T-helper 22 cell (primary cell): ENCODE data around the gene ARNT2.

Experiments used
- DNase-seq: peaks from one replicate; pipeline ENCODE4 v3.0.0-alpha.2; 2020; ENCODE audit warnings: low read depth

Gene ARNT2

DNA sequence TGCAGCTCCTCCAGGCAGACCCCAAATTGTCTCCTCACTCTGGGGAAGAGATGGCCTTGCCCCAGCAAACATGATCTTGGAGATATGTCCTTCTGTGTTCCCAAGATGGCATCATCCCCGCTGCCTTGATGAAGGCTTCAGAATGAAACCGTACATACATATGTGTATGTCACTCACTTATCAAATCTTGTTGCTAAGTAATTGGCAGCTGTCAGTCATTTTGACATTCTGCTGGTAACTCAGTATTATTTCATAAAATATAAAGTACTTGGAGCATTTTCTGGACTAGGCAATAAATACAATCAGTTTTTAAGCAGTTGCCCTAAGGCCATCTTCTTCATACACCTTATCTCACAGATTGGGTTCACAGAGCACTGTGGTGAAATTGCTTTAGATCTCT lies 62.4 kb downstream of the ARNT2 start:
- no peak for DNase-seq

DNA sequence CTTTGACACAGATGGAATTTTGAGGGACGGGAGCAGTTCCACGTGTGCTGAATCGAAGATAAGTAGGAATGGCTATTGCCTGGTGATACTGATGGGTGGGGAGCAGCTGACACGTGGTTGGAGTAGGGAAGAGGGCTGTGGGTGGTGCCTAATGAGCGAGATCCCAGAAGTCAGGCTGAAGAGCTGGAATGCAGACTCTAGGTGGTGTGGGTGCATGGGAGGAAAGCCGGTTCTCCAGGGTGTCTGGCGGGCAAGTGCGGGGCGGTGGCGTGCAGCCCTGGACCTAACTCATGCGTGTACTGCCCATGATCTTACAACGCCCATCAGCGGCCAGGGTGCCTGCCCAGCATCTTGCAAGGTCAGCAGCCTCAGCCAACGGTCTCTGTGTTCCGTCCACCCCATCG lies 63.1 kb downstream of the ARNT2 start:
- no peak for DNase-seq

DNA sequence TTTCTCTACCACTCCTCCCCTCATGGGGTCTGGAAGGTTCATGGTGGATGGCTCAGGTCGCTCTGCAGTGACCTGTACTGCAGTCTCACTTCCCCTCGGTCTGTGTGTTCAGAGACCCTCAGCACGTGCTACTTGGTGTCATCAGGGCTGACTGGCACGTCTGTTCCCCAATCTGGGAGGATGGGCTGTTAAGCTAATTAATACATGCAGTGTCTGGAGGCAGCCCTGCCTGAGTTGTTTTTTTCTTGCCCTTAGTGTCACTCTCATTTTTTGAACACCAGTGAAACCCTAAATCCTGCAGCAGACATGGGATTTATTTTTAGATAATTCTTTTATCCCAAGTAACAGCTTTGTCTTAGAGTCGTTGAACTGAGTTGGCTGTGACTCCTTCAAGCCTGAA lies 64.6 kb downstream of the ARNT2 start:
- DNase-seq, result no peak

DNA sequence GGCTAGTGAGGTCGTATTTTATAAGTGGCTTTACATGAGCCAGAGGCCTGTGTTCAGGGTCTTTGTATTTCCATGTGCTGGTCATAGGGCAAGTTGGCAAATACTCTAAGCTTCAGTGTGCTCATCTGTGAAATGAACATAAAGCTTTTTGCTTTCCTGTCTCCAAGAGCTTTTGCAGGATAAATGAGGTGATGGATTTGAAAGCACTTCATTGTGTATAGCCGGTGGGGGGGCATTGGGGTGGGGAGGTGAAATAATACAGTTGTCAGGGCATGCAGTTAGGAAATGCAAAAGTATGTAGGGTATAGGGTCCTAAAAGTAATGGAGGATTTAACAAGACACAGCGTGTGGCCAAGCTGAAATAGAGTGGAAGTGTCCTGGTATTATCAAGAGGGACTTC lies 67.7 kb downstream of the ARNT2 start:
- no peak for DNase-seq

DNA sequence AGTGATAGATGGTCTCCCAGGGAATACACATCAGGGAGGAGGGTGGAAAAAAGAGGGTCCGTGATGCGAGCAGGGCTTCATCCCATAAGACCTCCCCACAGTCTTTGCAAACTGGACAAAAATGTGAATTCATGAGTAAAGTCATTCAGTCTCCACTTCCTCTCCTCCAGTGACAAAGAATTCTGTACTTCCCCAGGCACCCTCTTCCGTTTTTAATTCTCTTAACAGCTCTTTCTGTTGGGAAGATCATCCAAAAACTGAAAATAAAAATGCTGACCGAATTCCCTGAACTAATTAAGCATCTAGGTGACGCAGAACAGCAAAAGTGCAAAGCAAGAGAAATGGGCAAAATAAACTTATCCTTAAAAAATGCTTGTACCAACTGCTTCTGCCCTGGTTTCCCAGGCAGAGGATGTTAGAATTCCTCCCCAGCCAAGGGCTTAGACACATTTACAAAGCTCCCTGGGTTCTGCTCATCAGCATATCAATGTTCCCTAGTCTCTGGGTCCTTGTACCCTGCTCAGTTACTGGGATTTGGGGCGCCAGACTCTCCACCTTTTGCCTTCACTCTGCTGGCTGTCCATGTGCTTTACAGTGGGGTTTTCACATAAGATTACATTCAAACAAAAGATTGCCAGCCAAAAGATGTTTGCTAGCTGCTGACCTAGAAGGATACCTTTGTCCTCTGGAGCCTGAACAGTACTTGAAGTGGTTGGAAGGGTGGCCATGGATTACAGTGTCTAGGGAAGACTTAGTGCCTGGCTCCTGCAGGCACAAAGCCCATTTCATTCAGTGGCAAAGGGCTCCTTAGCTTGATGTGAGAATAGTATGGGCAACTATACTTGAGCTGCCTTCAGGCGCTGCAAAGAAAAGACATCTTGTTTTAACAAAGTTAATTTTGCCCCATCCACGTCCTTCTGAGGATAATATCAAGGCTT lies 69.4 kb downstream of the ARNT2 start:
- DNase-seq, result no peak

DNA sequence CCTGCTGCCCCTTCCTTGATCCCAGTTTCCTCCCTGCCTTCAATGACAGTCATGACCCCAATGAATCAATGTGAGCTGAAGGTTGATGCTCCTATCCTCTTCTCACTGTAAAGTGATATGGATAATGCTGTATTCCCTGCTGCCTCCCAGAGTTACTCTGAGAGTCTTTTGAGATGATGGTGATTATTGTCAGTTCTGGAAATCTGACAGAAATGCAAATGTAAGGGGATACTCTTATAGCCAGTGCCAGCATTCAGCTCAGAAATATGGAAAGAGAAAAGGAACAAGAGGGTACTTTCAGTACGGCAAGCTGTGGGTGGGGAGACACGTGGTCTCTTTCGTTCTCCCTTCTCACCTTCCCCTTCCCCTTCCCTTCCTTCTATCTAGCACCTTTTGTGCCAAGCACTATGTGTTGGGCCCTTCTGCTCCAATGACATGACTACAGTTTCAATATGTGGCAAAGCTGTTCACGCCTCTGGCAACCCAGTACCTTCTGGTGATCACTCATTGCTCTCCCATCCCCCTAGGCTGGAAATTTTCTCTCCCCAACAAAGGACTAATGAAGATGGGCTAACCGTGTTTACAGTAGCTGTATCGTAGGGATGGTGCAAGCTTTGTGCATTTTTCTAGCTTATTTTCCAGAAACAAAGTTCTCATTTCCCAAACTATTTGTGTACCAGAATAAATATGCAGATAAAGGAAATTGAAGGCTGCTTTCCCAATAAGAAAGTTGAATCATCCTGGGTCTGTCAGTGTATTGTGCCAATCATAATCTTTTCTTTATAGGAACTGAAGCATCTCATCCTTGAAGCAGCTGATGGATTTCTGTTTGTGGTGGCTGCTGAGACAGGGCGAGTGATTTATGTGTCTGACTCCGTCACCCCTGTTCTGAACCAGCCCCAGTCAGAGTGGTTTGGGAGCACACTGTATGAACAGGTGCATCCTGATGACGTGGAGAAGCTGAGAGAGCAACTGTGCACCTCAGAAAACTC lies 70.3 kb downstream of the ARNT2 start:
- DNase-seq, result no peak

DNA sequence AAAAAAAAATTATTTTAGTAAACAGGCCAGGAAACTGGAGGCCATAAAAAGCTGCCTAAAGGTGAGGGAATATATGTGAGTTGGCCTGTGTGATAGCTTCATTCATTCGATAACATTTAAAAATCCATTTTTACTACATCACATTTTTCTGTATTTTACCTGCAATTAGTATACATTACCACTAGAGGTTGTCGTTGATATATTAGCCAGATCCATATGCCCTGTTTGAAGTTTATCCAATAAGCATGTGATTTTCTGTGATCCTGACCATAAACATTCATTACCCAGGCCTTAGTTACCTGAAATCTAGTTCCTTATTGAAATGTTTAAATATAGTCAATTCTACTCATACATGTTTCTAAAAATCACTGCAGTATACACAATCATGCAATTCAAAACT lies 71.4 kb downstream of the ARNT2 start:
- no peak for DNase-seq

DNA sequence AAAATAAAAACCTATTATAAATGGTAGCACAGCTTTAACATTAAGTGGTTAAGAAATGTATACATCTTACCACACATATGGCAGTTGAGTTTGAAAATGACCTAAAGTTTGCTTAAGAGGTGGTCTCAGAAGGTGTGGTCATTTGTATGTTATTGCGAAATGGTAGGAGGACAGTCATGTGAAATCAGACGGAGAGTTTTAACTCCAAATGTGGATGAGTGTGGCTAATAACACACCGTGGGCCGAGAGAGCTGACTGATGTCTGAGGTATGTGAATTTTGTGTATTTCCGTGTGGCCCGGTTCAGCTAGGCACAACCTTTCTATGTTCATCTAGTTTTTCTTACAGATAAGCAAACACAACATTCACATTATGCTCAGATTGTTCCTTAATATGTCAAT lies 71.9 kb downstream of the ARNT2 start:
- no peak for DNase-seq

DNA sequence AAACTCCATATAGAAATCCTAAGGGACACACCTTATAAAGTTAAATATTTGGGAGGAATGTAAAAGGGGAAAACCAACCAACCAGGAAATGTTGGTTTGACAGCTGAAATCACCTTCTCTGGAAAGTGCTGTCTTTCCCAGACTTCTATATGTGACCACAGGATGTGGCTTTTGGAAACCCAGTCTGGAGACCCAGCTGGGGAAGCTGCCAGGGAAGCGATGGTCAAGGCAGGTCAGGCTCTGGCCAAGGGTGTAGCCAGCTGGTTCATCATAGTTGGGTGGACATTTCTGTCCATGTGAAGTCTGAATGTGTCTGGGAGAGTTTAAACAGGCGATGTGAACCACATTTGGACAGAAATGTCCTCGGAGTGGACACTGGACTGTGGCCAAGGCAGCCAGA lies 73.9 kb downstream of the ARNT2 start:
- no peak for DNase-seq

DNA sequence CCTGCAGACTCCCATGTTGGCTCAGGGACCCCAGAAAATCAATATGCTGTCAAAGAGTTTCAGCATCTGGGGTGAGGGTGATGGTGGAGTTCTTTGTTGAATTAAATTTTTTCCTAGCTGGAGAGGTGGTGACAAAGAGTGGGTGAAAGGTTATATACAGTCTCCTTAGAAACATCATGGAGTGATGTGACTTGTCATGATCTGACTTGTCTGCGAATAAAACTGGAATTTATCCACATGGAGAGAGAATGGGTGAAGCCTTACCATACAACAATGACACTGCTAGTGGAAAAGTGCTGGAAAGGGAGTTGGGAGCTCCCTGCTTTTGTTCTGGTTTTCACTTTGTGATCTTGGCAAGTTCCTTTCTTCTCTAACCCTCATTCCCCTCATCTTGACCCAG lies 75.0 kb downstream of the ARNT2 start:
- DNase-seq, result no peak

DNA sequence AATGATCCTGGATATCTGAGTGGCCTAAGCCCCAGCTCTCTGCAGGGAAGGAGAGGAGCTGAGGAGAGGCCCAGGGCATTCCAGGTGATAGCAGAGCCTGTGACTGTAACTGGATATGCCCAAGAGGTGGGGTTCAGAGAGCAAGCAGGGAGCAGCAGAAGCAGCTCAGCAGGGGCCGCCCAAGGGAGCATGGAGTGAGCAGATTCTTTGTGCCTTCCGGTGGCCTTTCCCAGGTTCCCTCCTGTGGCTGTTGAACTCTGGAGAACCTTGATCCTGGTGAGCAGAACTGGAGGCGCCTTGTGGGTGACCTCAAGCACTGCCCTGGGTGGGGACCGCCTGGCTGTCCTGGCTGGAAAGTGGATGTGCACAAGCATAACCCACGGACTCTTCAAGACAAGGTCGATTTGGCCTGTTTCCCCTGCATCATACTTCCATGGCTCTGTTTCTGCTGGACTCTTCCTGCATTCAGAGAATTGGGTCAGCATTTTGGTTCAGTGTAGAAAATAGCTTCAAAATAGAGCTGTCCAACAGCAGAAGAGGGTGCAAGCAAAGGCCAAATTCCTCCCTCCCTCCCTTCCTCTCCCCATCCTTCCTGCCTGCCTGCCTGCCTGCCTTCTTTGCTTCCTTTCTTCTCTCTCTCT lies 76.1 kb downstream of the ARNT2 start:
- no peak for DNase-seq

DNA sequence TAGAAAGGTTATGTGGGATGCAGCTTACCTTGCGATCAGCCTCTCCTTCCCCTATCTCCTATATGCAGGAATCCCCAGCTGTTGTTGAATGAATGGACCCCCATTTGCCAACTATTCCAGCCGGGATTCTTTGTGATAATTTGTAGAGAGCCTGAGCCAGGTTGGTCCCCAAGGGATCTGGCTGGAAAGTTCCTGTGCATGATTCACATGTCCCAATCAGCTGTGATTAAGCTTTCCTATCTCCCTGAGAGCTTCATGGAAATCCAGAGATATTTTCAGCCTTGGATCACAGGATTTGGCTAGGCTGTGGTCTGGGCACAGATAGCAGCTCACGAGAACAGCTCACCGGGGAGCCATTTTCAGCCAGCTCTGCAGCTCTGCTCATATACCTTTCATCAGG lies 76.7 kb downstream of the ARNT2 start:
- DNase-seq, result no peak

DNA sequence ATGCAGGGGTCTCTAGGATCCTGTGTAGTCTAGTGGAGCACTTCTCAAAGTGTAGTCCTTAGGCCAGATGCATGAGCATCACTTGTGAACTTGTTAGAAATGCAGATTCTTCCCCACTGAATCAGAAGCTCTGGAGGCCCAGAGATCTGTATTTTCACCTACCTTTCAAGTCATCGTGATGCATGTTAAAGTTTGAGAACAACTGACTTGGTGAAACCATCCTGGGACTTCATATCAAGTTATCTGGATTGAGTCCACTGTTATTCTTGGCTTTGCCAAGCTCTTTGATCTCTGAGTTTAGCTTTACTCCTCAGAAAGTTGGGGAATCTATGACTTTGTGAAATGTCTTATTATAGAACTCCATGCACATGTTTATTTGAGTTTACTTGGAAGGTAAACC lies 78.5 kb downstream of the ARNT2 start:
- DNase-seq, result no peak

DNA sequence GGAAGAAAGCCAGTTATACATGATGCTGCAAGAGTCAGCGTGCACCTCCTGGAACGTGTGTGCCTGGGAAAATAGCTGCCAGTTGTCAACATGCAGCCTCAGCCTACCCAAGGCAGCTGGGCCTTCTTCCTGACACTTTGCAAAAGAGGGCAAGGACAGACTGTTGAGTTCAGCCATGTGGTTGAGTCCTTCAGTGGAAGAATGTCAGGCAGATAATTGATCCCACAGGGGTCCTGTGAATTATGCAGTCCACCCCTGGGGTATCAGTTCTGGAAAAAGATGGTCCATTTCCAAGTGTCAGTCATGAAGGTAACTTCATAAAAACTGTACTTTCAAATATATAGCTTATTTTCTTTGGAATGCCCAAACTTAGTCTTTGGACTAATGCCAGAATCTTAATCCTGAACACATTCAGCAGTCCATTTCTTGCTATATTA lies 79.6 kb downstream of the ARNT2 start:
- no peak for DNase-seq

DNA sequence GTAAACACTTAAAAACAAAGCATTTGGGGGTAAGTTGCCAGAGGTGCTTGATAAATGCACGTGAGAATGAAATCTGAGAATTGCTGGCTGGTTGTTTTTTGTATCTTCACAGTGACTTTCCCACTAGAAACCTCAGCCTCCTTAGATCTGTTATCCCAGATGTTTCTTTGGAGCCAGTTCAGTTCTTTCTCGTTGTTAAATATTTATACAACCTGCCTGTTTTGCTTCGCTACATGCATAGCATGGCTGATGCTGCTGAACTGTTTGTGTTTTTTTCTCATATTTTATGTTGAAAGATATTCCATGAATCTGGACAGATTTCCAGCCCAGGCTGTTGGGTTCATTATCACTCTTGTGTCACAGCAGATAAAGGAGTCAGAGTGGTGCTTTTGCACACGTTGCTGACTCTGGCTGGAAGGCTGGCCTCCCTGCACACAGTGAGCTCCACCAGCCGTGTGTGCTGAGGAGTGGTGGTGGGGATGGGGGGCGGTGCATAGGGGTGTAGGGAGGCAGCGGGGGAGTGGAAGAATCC lies 80.2 kb downstream of the ARNT2 start:
- DNase-seq, result no peak

DNA sequence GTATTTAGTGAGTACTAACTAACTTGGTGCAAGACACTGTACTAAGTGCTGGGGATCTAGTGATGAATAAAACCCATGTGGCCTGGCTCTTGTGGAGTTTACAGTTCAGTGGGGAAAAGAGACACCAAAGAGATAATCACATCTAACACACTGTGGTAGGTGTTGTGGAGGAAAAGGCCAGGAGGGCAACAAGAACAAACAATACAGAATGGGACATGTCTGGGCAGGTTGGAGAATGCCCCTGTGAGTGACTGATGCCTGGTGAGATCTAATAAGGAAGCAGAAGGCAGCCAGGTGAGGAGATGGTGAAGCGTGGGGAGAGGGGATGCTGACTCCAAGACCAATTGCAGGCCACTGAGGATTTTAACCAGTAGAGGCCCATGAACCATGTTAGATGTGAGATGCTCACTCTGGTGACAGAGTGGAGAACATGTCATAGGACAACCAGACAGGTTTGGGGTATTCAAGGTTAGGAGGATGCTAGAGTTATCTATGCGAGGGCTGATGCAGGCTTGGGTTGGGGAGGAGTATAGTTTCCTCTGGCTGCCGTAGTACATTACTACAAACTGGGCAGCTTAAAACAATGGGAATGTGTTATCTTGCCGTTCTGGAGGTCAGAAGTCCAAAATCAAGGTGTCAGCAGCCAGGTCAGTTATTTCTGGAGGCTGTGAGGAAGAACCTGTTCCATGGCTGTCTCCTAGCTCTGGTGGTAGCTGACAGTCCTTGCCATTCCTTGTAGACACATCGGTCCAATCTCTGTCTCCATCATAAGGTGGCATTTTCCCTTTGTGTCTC lies 81.4 kb downstream of the ARNT2 start:
- DNase-seq, result no peak

DNA sequence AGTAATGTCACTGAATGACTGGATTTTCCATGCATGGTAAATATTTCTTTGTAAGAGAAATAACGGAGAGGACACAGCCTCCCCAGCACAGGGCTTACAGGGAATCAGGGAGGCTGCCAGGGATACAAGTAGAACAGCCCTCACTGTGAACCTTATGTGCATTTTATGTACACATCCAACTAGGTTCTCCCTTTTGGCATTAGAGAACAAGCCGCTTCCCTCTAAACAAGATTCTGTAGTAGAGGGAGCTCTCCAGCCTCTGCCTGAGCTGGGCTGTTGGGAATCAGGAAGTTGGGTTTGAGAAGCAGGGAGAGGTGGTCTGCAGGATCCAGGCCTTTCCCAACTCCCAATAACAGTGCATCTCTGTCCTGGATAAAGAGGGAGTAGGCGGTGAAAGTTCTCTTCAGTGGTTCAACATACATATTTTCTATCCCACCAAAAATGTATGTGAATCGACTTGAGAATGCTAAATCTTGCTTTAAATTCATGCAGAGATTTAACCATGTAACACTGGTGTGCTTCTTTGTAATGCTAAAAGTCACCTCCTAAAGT lies 83.7 kb downstream of the ARNT2 start:
- DNase-seq, result no peak

DNA sequence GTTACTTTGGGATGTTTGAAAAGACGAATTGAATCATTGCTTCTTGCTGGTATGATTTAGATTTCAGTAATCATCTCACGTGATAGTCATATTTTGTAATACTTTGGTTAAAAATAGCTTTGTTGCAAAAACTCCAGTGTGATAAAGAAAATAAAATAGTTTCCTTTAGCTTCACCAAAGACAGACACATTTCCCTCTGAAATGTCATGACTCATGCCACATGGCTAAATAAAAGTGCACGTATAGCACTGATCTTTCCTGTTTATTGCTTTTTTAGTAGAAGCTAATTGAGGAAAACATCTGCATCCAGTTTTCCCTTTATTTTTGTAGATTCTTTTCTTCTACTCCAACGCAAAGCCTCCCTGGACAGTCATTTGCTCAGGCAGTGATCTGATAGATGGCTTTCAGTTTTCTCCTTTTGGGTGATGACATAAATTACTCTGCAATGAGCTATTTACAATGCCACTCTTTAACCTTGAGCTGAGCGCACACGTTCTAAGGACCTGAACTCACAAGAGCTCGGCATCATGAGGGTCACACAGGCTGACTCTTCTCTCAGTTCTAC lies 84.9 kb downstream of the ARNT2 start:
- DNase-seq, result no peak

DNA sequence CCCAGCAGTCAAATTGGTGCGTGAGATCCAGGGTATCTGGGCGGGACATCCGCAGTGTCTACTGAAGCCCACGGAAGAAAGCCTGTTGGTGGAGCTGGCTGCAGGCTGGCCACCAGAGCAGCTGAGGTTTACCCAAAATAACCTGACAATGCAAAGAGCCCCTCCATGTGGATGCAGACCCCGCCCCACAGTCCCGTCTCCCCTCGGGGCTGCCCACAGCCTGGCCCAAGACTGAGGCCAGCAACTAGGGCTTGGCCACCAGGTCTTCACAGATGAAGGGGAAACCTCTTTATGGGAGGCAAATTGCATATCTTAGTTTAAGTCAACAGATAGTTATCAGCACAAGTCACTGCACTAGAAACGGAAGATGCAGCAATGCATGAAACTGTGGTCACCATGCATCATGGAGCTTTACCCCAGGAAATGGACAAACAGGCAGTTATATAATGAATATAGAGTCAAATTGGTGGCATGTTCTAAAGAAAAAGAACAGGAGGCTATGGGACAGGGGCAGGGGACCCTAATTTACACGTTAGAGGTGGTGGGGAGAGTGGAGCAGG lies 86.3 kb downstream of the ARNT2 start:
- no peak for DNase-seq

DNA sequence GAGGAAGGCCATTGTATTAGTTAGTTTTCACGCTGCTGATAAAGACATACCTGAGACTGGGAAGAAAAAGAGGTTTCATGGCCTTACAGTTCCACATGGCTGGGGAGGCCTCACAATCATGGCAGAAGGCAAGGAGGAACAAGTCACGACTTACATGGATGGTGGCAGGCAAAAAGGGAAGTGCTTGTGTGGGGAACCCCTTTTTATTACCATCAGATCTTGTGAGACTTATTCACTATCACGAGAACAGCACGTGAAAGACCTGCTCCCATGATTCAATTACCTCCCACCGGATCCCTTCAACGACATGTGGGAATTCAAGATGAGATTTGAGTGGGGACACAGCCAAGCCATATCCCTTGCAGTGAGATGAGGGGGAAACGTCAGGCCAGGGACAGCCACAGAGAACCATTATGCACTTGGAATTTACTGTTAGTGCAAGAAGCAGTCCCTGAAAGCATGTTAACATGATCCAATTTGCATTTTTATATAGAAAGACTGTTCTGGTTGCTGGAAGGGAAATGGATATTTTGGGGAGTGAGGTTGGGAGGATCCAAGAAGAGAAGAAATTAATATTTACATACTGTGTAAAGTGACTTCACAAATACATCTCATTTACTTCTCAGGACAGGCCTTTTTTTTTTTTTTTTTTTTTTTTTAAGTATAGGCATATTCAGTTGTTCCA lies 87.1 kb downstream of the ARNT2 start:
- DNase-seq, result no peak
